ENCODE results near the gene CSNK1A1L. TPM values are rescaled to one million over a fixed set of nuclear protein-coding genes. Genes with fewer than 3 reads are reported as not detected.
"Not testable (repeated sequence)": the region's sequence is repeated elsewhere in the genome, so short reads cannot be mapped to it uniquely, and the experiment has no call there.

Gene CSNK1A1L
- polyA plus RNA-seq, 1 donor, result 0.10 TPM

- peak; percentile 53 for DNase-seq (ENCODE audit: low read depth)
These were observed 46.3 kb downstream of the CSNK1A1L start, which contains the start of gene SUPT20H for GRCh38 chr13:37058910-37059847. Gene SUPT20H (minus strand): TSS chr13:37059688. CDS start chr13:37051490, 8,198 bp downstream.

DNA sequence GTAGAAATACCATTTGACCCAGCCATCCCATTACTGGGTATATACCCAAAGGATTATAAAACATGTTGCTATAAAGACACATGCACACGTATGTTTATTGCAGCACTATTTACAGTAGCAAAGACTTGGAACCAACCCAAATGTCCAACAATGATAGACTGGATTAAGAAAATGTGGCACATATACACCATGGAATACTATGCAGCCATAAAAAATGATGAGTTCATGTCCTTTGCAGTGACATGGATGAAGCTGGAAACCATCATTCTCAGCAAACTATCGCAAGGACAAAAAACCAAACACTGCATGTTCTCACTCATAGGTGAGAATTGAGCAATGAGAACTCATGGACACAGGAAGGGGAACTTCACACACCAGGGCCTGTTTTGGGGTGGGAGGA, 49.2 kb downstream of the CSNK1A1L start:
- DNase-seq (ENCODE audit: low read depth), result not testable (repeated sequence)

Other genes starting within 250 kb of the CSNK1A1L start
- gene SMAD9, start 185.4 kb downstream of the CSNK1A1L start, polyA plus RNA-seq (ENCODE audit: insufficient read length), result 13.3 TPM
- gene ALG5, start 106.3 kb downstream of the CSNK1A1L start, polyA plus RNA-seq (ENCODE audit: insufficient read length), result 18.4 TPM
- 43.5 TPM for gene EXOSC8, start 104.9 kb downstream of the CSNK1A1L start, polyA plus RNA-seq (ENCODE audit: insufficient read length)
- gene SUPT20H, start 46.0 kb downstream of the CSNK1A1L start, polyA plus RNA-seq (ENCODE audit: insufficient read length), result 58.2 TPM

All from forelimb muscle (tissue), 1 donor.